Stomach (tissue), 4 donors: ENCODE results near the gene RELN.

Experiments
- CTCF ChIP-seq, 7 experiments: fragments of 450-650 bp in 4 of 7; fragments of 200-600 bp in 3 of 7; sonication (generic) in 3 of 7; IDR thresholded peaks; one replicate each; pipeline ENCODE4 v1.5.1; 2016 to 2019; ENCODE audit warnings: antibody characterized with exemption in 7 of 7, control low read depth in 2 of 7, mild to moderate bottlenecking in 1 of 7
- POLR2A ChIP-seq, 4 donors: fragments of 450-650 bp; IDR thresholded peaks; one replicate each; pipeline ENCODE4 v1.6.1; 2016; ENCODE audit warnings: antibody characterized with exemption in 4 of 4, control low read depth in 2 of 4, mild to moderate bottlenecking in 1 of 4, moderate library complexity in 1 of 4

DNA sequence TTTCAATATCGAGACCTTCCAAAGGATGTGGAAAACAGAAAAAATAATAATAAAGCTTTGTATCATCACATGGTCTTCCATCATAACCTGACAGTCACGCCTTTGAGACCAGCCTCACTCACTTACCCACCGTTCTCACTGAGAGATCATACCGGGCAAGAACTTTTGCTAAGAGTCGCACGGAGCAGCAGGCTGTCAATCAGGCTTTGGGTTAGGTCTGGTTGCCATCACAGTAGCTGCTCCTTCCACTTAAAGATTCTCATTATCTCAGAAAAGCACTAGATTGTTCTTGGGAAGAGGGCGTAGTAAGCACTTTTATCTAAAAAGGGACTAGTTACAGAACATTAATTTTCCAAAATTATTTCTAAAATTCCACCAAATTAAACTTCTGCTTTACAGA is 2.0 kb downstream of the RELN start:
- TF ChIP-seq CTCF (IDR thresholded peaks at IDR 0.05): no peak
- no peak for TF ChIP-seq POLR2A (IDR thresholded peaks at IDR 0.05)
